ENCODE data around the gene EFEMP2. TPM values are rescaled to one million over a fixed set of nuclear protein-coding genes. Genes with fewer than 3 reads are reported as not detected.
"Not testable (repeated sequence)": the region's sequence is repeated elsewhere in the genome, so short reads cannot be mapped to it uniquely, and the experiment has no call there.

Gene EFEMP2
- total RNA-seq, 3 donors from 2014 or later (not counting 1 experiment from before 2014, with no cell fraction given), result 6.1 to 13.0 (median 9.8) TPM

DNA sequence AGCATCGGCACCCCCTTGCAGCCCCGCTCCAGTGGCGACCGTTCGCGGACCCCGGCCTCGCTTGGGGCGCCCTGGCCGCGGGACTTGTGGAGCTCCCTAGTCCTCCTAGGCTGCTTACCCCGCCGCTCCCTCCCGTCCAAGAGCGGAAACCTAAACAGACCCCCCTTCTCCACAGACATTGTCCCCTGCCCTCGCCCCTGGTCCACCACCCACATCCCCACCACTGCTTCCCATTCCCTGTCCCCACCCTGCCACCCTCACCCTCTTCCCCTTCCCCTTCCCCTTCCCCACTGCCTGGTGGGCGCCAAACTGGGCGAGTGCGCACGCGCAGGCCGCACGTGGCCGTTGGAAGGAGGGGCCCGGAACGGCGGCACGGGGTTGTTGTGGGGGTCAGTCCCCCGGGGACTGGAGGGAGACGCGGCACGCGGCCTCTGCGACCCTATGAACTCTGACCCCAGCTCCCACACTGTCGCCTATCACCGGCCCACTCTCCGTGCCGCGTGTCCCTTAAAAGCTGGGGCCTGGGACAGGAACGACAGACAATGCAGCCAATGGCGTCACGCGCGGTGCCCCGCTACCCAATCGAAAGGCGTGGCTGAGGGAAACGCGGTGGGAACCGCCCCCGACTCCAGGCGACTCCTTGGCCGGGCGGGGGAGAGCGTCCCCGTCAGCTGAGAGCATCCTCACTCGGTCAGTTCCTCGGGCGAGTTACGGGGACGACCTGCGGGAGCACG lies 39.1 kb downstream of the EFEMP2 start, which contains the start of gene SNX32:
Gene SNX32, plus strand, starts transcription at position 667 of the 734 bp plus-strand sequence. CDS start 103 bp downstream, outside the sequence.
- no peaks in the 10 kb centered on the region for H3K27me3 ChIP-seq (ENCODE audit: control insufficient read depth, insufficient read depth, low read length)
- ATAC-seq (peak; percentile 99 to 100 (median 99)), DNase-seq (peak; percentile 95 to 96)
- no peaks in the 10 kb centered on the region for H3K36me3 ChIP-seq (ENCODE audit: control insufficient read depth, insufficient read depth, low read length)
- peaks cover 17% of the 10 kb centered on the region for H3K4me1 ChIP-seq (ENCODE audit: control insufficient read depth, insufficient read depth, low read length)
- peak within 1 kb of the TSS; percentile 41 for H3K27ac ChIP-seq (ENCODE audit: low read length)
- intact Hi-C loops (cut with micrococcal nuclease), result no loop called here
- WGBS (ENCODE audit: insufficient coverage), result 1% methylated on average over 63 of the region's 63 CpGs
- Mint-ChIP-seq H3K36me3 (no peaks in the 10 kb centered on the region), H3K4me3 (no peak within 1 kb of the TSS), H3K27ac (no peak within 1 kb of the TSS), H3K27me3 (ENCODE audit: low read depth in 2 of 2) (peaks cover 0 to 6% of the 10 kb centered on the region in 2 donors), H3K9me3 (no peaks in the 10 kb centered on the region), H3K4me1 (peaks cover 4 to 9% of the 10 kb centered on the region in 2 donors)
- no peaks in the 10 kb centered on the region for H3K9me3 ChIP-seq (ENCODE audit: control insufficient read depth, insufficient read depth, low read length)
- TF ChIP-seq, protein P1, sequence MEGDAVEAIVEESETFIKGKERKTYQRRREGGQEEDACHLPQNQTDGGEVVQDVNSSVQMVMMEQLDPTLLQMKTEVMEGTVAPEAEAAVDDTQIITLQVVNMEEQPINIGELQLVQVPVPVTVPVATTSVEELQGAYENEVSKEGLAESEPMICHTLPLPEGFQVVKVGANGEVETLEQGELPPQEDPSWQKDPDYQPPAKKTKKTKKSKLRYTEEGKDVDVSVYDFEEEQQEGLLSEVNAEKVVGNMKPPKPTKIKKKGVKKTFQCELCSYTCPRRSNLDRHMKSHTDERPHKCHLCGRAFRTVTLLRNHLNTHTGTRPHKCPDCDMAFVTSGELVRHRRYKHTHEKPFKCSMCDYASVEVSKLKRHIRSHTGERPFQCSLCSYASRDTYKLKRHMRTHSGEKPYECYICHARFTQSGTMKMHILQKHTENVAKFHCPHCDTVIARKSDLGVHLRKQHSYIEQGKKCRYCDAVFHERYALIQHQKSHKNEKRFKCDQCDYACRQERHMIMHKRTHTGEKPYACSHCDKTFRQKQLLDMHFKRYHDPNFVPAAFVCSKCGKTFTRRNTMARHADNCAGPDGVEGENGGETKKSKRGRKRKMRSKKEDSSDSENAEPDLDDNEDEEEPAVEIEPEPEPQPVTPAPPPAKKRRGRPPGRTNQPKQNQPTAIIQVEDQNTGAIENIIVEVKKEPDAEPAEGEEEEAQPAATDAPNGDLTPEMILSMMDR (IDR thresholded peaks at IDR 0.05), result no peak
- peak within 1 kb of the TSS; percentile 60 for H3K4me3 ChIP-seq (ENCODE audit: low read length)

DNA sequence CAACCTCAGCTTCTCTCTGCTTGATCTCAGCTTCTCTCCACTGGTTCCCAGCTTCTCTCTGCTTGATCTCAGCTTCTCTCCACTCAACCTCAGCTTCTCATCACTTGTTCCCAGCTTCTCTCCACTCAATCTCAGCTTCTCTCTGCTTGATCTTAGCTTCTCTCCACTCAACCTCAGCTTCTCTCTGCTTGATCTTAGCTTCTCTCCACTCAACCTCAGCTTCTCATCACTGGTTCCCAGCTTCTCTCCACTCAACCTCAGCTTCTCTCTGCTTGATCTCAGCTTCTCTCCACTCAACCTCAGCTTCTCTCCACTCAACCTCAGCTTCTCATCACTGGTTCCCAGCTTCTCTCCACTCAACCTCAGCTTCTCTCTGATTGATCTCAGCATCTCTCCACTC lies 40.4 kb downstream of the EFEMP2 start:
- H3K27ac ChIP-seq (ENCODE audit: low read length); H3K27me3 Mint-ChIP-seq (ENCODE audit: low read depth in 2 of 2); H3K4me1 Mint-ChIP-seq; H3K4me3 ChIP-seq (ENCODE audit: low read length); H3K36me3 ChIP-seq (ENCODE audit: control insufficient read depth, insufficient read depth, low read length); H3K27me3 ChIP-seq (ENCODE audit: control insufficient read depth, insufficient read depth, low read length); intact Hi-C loops (cut with micrococcal nuclease); H3K9me3 ChIP-seq (ENCODE audit: control insufficient read depth, insufficient read depth, low read length); ATAC-seq; H3K27ac Mint-ChIP-seq; H3K9me3 Mint-ChIP-seq; H3K36me3 Mint-ChIP-seq; DNase-seq: not testable (repeated sequence)
- H3K4me3 Mint-ChIP-seq, result peak overlapping the region; percentile 49
- H3K4me1 ChIP-seq (ENCODE audit: control insufficient read depth, insufficient read depth, low read length), result peaks cover 17% of the 10 kb centered on the region

DNA sequence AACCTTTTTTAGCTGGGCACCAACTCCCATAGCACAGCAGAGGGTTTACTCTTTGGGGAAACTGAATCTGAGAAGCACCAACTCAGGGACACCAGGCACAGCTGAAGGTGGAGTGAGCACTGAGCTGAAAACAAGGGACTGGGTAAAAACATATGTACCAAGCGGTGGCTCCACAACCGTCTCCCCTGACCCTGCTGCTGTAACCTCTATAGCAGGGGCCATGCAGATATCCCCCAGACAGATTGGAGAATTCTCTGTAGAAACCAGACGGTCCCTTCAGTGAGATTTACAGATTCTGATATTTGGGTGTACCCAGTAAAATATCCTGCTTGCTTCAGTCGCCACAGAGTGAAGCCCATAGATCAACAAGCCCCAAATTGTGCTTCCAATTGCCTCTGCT lies 43.1 kb downstream of the EFEMP2 start:
- Histone ChIP-seq H3K4me1 (ENCODE audit: control insufficient read depth, insufficient read depth, low read length) (peaks cover 16% of the 10 kb centered on the region), H3K27me3 (ENCODE audit: control insufficient read depth, insufficient read depth, low read length) (no peaks in the 10 kb centered on the region), H3K4me3 (ENCODE audit: low read length) (no peak overlapping the region), H3K27ac (ENCODE audit: low read length) (no peak overlapping the region), H3K9me3 (ENCODE audit: control insufficient read depth, insufficient read depth, low read length) (no peaks in the 10 kb centered on the region), H3K36me3 (ENCODE audit: control insufficient read depth, insufficient read depth, low read length) (no peaks in the 10 kb centered on the region)
- DNase-seq (no peak), ATAC-seq (no peak)
- 85% methylated on average over 4 of the region's 4 CpGs for WGBS (ENCODE audit: insufficient coverage)
- Mint-ChIP-seq H3K4me1 (peaks cover 4 to 9% of the 10 kb centered on the region in 2 donors), H3K36me3 (no peaks in the 10 kb centered on the region), H3K4me3 (no peak overlapping the region), H3K27me3 (ENCODE audit: low read depth in 2 of 2) (peaks cover 0 to 7% of the 10 kb centered on the region in 2 donors), H3K27ac (no peak overlapping the region), H3K9me3 (no peaks in the 10 kb centered on the region)
- TF ChIP-seq, protein P1 (IDR thresholded peaks at IDR 0.05), result no peak
- intact Hi-C loops (cut with micrococcal nuclease), result no loop called here

DNA sequence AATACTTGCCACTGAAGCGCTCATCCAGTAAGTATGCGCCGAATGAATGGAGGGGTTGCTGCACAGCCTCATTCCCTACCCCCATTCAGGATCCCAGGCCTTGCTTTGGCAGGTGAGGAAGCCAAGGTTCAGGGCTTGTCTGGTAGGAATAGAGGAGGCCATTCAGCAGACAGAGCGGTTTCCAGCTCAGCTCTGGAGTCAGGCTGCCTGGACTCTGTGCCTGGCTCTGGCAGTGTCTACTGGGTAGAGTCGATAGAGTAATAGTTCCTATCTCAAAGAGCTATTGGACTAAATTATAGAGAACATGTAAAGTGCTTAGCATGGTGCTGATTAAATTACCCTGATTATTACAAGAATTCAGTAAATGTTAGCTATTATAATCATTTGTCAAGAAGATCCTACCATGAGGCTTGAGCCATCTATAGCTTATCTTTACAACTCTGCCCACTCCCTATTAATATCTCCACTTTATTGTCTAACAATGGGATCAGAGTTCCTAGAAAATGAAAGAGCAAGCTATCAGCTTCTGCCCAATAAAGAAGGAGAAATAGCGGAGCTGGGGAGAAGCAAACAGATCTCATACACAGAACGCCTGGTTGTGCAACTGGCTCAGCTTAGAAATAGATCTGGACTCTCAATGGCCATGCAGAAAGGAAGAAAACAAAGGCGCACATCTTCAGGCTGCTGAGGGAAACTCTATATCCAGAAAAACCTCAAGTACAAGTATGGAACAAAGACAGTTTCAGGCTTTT lies 45.4 kb downstream of the EFEMP2 start:
- no peaks in the 10 kb centered on the region for H3K27me3 ChIP-seq (ENCODE audit: control insufficient read depth, insufficient read depth, low read length)
- H3K36me3 Mint-ChIP-seq, result no peaks in the 10 kb centered on the region
- TF ChIP-seq, protein P1 (IDR thresholded peaks at IDR 0.05), result no peak
- H3K4me3 ChIP-seq (ENCODE audit: low read length), result no peak overlapping the region
- no peak overlapping the region for H3K27ac Mint-ChIP-seq
- no peaks in the 10 kb centered on the region for H3K36me3 ChIP-seq (ENCODE audit: control insufficient read depth, insufficient read depth, low read length)
- H3K9me3 ChIP-seq (ENCODE audit: control insufficient read depth, insufficient read depth, low read length), result no peaks in the 10 kb centered on the region
- no peak overlapping the region for H3K27ac ChIP-seq (ENCODE audit: low read length)
- DNase-seq (no peak), ATAC-seq (no peak)
- 89% methylated on average over 6 of the region's 8 CpGs for WGBS (ENCODE audit: insufficient coverage)
- H3K27me3 Mint-ChIP-seq (ENCODE audit: low read depth in 2 of 2), result peaks cover 0 to 3% of the 10 kb centered on the region in 2 donors
- H3K9me3 Mint-ChIP-seq, result no peaks in the 10 kb centered on the region
- intact Hi-C loops (cut with micrococcal nuclease), result no loop called here
- no peaks in the 10 kb centered on the region for H3K4me1 ChIP-seq (ENCODE audit: control insufficient read depth, insufficient read depth, low read length)
- H3K4me3 Mint-ChIP-seq, result no peak overlapping the region
- no peaks in the 10 kb centered on the region for H3K4me1 Mint-ChIP-seq

Data from natural killer cell (primary cell).